ENCODE results near the gene LYPD4. TPM values are rescaled to one million over a fixed set of nuclear protein-coding genes. Genes with fewer than 3 reads are reported as not detected.

Gene LYPD4, protein sequence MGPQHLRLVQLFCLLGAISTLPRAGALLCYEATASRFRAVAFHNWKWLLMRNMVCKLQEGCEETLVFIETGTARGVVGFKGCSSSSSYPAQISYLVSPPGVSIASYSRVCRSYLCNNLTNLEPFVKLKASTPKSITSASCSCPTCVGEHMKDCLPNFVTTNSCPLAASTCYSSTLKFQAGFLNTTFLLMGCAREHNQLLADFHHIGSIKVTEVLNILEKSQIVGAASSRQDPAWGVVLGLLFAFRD
- not detected for polyA plus RNA-seq (ENCODE audit: insufficient read length in 3 of 3)
- long read RNA-seq, donor 1 = 0 reads
- long read RNA-seq, donor 2, partial matches to known transcripts = 1,634 of 2,802 reads
- long read RNA-seq, donor 2, other reads (novel, unspliced or antisense) = 1,168 of 2,802 reads
- long read RNA-seq, donor 3 = 0 reads
- long read RNA-seq, donor 4 = 0 reads
- long read RNA-seq, donor 5 = 0 reads
- long read RNA-seq, donor 6 = 0 reads
- long read RNA-seq, donor 7, partial matches to known transcripts = 2,693 of 4,964 reads
- long read RNA-seq, donor 7, other reads (novel, unspliced or antisense) = 2,271 of 4,964 reads
- long read RNA-seq, donor 8 = 0 reads
- long read RNA-seq, donor 9 = 0 reads
- long read RNA-seq, donor 10 = 0 reads
- long read RNA-seq, donor 11 = 0 reads
- long read RNA-seq, donor 12, partial matches to known transcripts = 1,986 of 3,308 reads
- long read RNA-seq, donor 12, other reads (novel, unspliced or antisense) = 1,322 of 3,308 reads
- long read RNA-seq, donor 13, partial matches to known transcripts = 6,135 of 6,202 reads
- long read RNA-seq, donor 13, other reads (novel, unspliced or antisense) = 67 of 6,202 reads
- long read RNA-seq, donor 14, partial matches to known transcripts = 2,040 of 4,155 reads
- long read RNA-seq, donor 14, other reads (novel, unspliced or antisense) = 2,115 of 4,155 reads
- long read RNA-seq, donor 15 = 0 reads
- long read RNA-seq, donor 16, partial matches to known transcripts = 3,235 of 6,778 reads
- long read RNA-seq, donor 16, other reads (novel, unspliced or antisense) = 3,543 of 6,778 reads

DNA sequence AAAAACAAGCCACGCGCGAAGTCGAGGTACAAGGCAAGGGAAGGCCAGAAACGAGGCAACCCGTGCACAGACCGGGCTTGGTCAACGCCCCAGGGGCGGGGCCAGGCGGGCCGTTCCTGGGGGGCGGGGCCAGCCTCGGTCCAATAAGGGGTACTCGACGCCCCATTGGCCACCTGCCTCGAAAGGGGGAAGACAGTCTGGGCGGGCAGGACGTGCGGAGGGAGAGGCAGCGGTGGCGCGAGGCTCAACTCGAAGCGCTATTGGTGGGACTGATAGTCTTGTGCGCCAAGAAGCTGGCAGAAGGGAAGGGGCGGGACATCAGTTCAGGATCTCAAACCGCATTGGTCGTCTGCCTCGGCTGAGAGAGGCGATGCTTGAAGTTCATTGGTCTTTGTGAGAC lies at the start of gene LYPD4:
LYPD4 (minus strand) TSS at position 83 of the 400 bp plus-strand sequence. CDS start 5,398 bp downstream, outside the sequence.
- no peak for DNase-seq (ENCODE audit: extremely low read depth in 1 of 11, low read depth in 9 of 11, low spot score in 4 of 11)

DNA sequence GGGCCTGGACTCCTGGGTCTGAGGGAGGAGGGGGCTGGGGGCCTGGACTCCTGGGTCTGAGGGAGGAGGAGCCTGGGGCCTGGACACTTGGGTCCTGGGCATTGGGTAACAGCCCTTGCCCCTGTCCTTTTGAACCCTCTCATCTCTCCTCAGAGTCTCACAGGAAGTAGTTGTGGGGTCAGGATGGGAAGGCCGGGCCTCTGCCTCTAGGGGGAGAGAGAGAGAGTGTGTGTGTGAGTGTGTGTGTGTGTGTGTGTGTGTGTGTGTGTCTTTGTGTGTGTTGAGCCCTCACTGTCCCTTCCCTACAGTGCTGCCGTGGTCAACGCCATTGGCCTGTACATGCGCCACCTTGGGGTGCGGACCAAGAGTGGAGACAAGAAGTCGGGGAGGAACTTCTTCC lies 49.4 kb upstream of the LYPD4 start:
- DNase-seq (ENCODE audit: extremely low read depth in 1 of 11, low read depth in 9 of 11, low spot score in 4 of 11) = no peak

DNA sequence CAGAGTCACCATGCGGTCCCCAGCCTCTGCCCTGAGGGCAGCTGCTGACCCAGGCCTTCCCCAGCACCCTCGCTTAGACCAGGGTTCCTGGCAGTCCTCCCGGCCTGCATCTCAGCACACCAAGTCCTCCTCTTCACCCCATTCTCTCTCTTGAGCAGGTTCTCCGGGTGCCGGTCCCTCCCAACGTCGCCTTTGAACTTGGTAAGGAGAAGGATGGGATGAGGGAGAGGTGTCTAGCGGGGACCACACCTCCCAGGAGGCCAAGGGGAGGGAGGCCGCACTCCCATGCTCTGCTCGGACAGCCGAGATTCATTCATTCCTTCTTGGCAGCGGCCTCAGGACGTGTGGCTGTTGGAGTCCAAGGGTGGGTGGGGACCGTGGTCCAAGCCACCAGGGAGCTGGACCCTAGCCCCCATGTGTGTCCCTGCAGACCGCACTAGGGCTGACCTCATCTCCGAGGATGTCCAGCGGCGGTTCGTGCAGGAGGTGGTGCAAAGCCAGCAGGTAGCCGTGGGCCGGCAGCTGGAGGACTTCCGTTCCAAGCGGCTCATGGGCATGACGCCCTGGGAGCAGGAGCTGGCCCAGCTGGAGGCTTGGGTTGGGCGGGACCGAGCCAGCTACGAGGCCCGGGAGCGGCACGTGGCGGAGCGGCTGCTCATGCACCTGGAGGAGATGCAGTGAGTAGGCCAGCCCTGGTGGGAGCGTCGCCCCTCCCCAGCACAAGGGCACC lies 47.9 kb upstream of the LYPD4 start:
- no peak for DNase-seq (ENCODE audit: extremely low read depth in 1 of 11, low read depth in 9 of 11, low spot score in 4 of 11)

DNA sequence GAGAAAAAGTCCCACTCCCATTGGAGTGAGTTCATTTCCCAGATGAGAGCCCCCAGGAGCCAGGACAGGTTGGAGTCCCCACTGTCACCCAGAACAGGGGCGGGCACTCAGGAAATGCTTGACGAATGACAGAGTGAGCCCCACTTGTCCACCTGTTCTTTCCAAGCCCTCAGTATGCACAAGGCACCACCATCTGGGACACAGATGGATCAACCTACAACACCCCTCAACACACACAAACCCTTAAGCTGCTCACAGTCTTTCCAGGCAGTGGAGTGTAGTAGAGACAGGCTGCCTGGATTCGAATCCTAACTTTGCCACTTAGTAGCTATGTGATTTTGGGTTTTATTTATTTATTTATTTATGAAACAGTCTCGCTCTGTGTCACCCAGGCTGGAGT lies 46.5 kb upstream of the LYPD4 start:
- no peak for DNase-seq (ENCODE audit: extremely low read depth in 1 of 11, low read depth in 9 of 11, low spot score in 4 of 11)

DNA sequence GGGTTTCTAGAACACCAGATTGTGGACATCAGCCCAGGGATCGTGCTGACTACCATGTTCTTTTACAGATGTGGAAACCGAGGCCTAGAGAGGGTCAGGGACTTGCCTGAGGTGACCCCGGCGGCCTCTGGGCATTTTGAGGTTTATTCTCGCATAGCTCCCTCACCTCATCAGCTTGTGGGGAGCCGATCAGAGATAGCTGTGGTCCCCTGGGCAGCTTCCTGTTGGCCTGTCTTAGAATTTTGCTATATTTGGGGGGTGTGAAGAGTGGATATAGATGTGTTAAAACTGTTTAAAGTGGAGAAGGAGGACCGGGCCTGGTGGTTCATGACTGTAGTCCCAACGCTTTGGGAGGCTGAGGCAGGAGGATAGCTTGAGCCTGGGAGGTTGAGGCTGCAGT lies 45.4 kb upstream of the LYPD4 start:
- no peak for DNase-seq (ENCODE audit: extremely low read depth in 1 of 11, low read depth in 9 of 11, low spot score in 4 of 11)

DNA sequence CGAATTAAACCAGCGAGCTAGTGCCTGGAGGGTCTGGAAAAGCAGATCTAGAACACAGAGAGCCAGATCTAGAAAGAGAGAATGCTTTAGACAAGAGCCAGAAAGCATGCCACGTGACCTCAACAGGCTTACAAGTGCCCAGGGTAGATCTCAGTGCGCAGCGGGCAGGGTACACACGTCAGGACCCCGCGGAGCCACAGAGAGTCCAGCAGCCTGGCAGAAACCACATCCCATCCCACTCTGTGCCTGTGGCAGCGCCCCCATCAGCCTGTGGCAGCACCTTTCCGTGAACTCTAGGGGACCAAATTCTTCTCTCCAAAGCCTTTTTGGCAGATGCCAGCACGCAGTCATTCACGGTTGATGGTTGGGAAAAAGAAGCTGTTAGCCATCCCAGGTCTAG lies 44.4 kb upstream of the LYPD4 start:
- no peak for DNase-seq (ENCODE audit: extremely low read depth in 1 of 11, low read depth in 9 of 11, low spot score in 4 of 11)

DNA sequence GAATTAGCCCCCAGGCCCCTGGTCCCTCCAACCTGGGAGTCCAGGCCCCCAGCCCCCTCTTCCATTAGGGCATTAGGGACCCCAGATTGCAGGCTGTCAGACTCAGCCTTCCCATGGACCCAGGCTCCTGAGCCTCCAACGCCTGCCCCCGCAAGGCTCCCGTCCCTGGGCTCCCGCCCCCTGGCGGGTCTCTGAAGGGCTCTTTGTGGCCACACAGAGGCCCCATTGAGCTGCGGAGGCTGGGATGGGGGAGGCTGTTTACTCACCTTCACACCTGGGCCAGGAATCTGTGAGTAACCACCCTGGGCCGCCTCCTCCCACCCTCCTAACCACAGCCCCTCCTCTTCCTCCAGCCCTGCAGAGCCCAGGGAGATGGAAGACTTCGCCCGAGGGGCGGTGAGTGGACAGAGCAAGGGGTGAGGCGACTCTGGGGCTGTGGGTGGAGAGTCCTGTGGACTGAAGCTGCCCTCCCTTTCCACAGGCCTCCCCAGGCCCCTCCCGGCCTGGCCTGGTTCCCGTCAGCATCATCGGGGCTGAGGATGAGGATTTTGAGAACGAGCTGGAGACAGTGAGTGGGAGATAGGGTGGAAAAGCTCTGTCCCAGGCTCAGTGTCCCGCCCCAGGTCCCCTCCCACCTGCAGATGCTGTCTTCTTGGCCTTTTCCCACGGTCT lies 43.4 kb upstream of the LYPD4 start:
- DNase-seq (ENCODE audit: extremely low read depth in 1 of 11, low read depth in 9 of 11, low spot score in 4 of 11) = no peak

DNA sequence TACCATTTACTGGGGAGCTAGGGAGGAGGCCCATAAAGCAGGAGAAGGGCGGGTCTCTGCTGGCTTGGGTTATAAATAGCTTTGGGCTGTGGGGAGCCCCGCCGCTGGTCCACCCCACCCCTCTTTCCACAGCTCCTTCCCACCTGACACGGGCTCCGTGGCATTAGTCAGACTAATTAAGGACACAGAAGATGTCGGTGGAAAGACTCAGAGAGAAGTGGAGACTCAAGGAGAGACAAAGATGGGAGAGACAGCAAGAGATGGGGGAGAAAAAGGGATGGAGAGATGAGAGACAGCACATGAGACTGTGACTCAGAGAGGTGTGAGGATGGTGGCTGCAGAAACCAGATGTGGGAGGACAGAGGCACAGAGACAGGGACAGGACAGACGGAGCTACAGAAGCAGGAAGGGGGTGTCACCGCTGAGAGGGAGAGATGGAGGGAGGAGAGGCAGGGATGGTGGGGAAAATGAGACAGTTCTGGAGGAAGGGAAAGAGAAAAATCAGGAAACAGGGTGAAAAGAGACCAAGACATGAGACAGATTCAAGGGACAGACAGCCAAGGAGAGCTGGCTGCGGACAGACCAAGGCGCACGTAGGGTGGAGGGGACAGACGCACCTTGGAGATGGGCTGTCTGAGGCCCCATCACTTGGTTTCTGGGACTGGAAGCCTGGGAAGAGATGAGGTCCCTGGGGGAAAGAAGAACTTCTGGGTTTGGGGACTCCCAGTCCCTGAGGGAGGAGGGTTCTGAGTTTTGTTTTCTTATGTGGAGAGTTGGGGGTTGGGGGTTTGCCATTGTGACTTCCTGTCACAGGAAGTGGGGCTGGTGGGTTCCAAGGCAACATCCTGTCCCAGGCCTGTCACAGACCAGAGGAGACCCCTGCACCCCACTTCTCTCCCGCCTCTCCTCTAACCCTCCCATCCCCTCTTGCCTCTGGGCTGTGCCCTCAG lies 42.6 kb upstream of the LYPD4 start:
- DNase-seq (ENCODE audit: extremely low read depth in 1 of 11, low read depth in 9 of 11, low spot score in 4 of 11) = no peak

DNA sequence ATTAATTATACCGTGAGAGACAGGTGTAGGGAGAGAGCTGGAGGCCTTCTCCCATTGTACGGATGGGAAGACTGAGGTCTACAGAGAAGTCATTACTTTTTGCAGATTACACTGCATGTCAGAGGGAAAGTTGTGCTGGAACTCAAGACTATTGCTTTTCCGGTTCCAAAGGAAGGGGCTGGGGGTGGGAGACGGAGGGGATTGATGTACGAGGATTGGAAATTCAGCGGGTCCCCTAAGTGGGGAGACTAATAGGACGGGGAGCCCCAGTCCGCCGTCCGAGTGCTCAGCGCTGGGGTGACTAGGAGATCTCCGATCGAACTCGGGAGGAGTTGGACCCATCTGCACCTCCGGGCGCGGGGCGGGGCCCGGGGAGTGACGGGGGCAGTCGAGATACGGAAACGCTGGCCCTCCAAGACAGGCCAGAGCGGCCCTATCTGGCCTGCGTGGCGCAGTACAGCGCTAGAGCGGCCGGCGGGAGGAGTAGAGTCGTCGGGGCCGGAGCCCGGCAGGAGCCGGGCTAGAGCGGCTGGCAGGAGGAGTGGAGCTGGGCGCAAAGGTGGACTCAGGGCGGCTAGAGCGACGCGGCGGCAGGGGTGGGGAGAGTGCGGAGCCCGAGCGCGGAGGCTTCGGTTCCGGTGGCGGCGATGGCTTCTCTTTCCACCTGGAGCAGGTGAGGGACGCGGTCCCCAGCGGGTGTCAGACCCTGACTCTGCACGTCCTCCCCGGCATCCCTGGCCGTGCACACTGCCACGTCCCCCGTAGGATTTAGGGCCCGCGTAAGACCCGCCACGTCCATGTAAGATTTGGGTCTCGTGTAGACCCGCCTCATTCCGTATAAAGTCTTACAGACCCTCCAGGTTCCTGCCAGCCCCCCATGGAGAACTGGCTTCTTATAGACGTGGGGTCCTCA lies 39.6 kb upstream of the LYPD4 start:
- DNase-seq (ENCODE audit: extremely low read depth in 1 of 11, low read depth in 9 of 11, low spot score in 4 of 11) = peak in 10 of 11 donors; percentile 74 to 92 (median 87)

DNA sequence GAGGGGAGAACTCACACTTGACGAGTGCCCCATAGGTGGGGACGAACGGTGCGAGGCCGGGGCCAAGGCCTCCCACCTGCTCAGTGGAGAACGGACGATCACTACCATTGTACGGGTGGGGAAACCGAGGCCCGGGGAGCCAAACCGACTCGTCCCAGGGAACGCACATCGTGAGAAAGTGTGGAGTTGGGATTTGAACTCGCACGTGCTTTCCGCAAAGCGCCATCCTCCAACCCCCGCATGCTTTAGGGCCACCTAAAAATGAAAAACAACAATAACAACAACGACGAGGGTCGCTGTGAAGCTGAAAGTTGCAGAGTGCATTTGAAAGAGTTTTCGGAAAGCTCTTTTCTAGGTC lies 39.0 kb upstream of the LYPD4 start:
- DNase-seq (ENCODE audit: extremely low read depth in 1 of 11, low read depth in 9 of 11, low spot score in 4 of 11) = no peak

DNA sequence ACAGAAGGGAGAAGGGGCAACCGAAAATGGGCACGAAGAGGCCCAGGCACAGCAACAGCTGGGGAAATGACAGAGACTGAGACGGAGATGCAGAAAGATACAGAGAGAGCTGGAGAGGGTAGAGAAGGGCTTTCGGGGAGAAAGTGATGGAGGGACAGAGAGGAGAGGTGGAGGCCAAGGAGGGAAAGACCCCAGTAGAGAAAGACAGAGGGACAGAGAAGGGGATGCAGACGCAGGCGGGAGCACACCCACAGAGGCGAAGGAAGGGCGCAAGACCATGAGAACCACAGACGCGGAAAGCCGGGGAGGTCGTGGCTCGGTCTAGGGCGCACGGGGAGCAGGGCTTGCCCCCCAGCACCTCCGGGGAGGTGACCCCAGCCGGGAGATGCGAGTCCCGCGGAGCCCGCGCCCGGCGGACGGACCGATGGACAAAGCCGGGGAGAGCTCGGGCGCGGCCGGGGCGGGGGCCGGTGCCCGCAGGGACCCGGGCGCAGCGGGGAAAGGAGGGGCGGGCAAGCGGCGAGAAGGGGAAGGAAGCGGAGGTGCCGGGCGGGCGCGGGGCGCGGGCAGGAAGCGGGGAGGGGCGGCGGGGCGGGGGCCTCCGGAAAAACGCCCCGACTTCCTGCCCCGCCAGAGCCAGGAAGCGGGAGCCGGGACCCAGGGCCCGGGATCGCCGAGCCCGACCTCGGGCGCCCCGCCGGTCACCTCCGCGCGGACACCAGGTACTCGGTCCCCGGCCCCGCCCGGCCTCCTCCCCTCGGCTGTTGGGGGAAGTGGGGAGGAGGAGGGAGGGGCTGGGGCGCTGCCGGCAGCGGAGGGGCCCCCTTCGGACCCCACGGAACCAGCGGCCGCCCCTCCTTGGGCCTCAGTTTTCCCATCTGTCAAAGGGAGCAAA lies 38.3 kb upstream of the LYPD4 start, which contains the start of gene ARHGEF1:
ARHGEF1 (plus strand) TSS at position 617 of the 895 bp plus-strand sequence. CDS start 4,899 bp downstream, outside the sequence.
- DNase-seq (ENCODE audit: extremely low read depth in 1 of 11, low read depth in 9 of 11, low spot score in 4 of 11) = no peak

DNA sequence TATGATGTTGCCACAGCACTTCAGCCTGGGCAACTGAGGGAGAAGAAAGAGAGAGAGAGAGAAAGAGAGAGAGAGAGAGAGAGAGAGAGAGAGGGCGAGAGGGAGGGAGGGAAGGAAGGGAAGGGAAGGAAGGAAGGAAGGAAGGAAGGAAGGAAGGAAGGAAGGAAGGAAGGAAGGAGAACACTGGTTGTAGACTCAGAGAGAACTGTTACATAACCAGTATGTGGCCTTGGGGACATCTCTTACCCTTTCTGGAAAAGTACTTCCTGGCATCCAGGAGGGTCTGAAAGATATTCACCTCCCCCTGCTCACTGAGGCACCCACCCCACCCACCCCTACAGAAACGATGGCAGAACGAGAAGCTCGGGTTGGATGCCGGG lies 35.8 kb upstream of the LYPD4 start:
- no peak for DNase-seq (ENCODE audit: extremely low read depth in 1 of 11, low read depth in 9 of 11, low spot score in 4 of 11)

DNA sequence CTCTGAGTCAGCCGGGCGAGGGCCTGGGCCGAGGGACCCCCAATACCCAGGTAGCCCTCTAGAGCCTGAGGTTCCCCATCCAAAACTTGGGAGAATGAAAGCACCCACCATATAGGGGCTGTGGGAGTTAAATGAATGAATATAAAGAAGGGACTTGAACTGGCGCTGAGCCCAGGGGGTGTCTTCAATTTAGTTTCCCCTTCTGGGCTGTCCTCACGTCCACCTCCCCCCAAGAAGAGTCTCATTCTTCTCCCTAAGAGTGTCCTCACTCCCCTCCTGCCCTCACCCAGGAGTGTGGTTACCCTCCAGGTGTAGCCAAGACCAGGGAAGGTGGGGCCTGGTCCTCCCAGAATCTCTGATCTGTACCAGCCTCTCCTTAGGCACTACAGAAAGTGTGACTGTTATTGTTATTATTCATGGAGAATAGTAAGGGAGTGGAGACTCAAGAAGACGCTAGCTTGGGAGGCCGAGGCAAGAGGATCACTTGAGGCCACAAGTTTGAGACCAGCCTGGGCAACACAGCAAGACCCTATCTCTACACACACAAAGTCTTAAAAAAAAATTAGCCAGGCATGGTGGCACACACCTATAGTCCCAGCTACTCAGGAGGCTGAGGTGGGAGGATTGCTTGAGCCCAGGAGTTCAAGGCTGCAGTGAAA lies 35.3 kb upstream of the LYPD4 start:
- no peak for DNase-seq (ENCODE audit: extremely low read depth in 1 of 11, low read depth in 9 of 11, low spot score in 4 of 11)

DNA sequence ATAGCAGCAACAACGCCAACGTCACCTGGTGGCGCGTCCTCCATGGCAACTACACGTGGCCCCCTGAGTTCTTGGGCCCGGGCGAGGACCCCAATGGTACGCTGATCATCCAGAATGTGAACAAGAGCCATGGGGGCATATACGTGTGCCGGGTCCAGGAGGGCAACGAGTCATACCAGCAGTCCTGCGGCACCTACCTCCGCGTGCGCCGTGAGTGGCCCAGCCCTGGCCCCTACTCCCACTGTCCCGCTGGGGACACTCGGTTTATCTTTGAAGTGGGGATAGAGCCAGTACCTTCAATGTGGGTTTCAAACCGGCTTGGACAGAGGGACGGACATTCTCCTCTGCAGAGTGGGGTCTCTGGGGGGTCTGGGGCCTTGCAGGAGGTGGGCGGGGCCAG lies 34.6 kb upstream of the LYPD4 start:
- DNase-seq (ENCODE audit: extremely low read depth in 1 of 11, low read depth in 9 of 11, low spot score in 4 of 11) = no peak
